ENCODE measurements around the gene TSN.
"Not testable (repeated sequence)": the region's sequence is repeated elsewhere in the genome, so short reads cannot be mapped to it uniquely, and the experiment has no call there.

The TSN gene

DNA sequence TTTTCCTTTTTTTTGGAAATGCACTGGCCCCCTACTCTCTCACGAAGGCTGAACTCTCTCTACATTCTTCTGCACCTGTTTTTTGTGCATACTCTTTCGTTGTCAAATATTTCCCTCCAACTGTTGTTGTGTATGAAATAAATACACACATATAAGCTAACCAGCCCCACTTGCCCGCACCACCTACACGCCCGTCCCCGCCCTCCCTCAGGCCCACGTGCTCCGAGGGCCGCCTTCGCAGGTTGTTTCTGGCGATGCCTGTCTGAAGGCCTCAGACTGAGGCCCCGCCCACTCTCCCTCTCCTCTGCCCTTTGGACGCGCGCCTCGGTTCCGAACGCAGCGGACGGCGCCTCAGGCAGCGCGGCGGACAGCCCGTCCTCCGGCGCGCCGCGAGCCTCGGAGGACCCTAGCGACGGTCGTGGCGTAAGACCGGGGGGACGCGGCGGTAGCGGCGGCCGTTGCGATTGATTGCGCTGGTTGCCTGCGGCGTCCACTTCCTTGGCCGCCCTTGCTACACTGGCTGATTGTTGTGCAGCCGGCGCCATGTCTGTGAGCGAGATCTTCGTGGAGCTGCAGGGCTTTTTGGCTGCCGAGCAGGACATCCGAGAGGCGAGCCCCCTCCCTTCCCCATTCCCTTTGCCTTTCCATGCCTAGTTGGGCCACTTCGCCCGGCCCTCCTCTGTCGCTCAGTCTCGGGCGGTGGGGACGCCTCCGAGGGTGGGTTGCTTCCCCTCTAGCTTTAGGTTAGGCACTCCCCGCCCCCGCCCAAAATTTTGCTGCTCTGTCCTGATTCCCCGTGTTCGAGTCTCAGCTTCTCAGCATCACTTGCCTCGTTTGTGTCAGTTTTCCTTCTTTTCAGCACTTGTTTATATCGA, at the start of gene TSN:
Gene TSN, plus strand, starts transcription at position 415 of the 875 bp plus-strand sequence. Its CDS starts 129 bp downstream, at position 544.
- DNase-seq (ENCODE audit: low spot score): peak; percentile 95

DNA sequence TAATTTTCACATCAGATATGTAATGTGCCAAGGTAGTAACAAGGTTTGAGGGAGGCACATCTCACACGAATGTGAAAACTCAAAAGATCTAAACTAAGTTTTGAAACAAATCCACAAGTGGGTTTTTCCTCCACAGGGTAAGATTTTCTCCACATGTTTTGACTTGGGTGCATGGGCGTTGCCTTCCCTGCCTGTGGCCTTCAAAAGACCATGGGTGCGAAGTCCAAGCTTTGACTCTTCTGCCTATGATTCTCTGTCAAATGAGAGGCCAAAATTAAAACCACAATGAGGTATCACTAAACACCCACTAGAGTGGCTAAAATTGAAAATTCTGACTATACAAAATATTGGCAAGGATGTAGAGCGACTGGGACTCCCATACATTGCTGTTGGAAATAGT, 49.5 kb upstream of the TSN start:
- no peak for DNase-seq (ENCODE audit: low spot score)

DNA sequence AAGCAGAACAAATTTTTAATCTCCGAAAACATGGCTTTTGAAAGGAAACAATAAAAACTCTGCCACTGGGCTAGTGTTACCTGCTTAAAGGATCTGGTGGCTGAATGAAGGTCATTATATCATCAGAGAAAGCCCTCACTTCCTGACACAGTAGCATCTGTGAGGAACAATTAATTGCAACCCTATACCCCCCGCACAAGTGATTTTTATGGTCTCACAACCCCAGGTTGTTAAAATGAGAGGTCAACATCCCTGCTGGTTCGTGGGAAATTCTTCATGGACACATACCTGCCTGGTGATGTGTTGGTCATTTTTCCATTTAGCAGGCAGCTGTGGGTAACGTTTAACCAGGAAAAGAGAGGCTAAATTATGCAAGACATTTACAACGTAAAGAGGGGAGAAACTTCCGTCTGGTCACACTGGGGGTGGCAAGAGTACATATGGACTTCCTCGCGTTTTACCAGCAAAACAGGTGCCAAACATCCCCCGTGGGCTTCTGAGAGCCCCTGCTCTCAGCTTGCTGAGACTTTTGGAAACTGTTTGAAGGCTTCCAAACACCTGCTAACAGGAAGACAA, 48.0 kb upstream of the TSN start:
- DNase-seq (ENCODE audit: low spot score): no peak

DNA sequence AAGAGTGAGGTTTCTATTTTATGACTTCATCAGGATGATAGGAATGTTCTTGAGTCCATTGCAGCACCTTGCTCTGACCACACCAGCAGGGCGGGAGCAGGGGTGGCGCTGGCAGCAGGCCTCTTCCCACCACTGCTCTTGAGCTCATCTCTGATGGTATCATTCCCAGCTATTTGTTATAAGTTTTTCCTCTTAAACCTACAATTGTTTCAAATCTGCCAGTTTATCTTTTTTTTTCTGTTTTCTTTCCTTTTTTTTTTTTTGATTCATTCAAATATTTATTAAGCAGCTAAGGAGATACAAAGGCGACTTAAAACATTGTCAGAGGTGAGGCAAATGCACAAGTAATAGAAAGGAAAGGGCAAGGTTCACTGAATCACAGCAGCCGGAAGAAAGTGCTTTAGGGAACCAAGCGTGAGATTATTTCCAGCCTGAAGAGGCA, 47.5 kb upstream of the TSN start:
- no peak for DNase-seq (ENCODE audit: low spot score)

DNA sequence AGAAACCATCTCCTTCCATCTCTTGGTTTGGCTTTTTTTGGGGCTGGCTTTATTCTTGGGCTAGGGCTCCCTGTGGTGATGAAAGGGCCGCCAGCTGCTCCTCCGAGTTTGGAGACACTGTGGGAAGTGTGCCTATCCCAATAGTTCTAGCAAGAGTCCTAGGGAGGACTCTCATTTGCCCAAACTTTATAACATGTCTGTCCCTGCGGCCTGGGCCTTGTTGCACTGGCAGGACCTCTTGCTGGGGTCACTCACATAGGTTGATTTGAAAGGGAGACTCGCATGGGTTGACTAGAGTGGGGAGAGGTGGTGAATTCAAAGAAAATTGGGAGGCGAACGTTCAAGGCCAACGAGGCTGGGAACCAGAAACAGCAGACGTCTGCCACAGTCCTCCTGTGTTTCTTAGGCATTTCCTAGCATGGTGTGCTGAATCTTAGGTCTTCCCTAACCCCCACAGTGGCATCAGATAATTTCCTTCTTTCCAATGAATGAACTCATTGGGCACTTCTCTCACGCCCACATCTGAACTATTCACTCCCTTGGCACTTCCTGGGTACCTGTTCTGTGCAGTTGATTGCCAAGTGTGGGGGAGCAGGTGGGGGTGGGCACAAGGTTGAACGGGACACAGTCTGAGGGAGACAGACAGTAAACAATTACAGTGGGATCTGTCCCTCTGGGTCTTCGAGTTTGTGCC, 45.5 kb upstream of the TSN start:
- DNase-seq (ENCODE audit: low spot score): no peak

DNA sequence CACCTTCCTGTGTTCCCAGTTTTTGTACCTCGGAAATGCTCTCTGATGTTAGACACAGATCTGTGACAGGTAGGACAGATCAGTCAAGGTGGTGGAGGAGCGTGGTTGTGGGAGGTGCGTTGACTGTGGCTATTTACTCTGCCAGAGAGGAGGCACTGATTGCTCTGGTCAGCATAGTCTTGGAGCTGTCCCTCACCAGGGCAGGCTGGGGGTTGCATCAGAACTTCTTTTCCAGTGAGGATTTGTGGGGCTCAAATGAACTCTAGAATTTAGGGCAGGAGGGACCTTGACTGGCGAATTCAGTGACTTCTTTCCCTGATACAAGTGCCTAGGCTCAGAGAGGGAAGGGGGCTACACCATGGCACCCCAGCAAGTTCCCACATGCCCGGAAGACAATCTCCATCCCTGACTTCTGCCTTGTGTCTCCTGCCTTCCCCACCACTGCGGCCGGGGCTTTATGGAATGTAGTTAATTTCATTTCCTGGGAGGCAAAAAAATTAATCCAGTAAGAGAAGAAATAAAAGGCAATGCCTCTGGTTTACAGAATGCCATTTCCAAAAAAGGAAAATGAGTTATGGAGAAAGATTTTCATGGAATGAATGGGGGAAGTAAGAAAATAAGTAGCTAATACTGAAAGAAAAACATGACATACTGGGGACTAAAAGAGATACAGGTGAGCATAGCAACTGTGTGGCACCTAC, 44.8 kb upstream of the TSN start:
- no peak for DNase-seq (ENCODE audit: low spot score)

DNA sequence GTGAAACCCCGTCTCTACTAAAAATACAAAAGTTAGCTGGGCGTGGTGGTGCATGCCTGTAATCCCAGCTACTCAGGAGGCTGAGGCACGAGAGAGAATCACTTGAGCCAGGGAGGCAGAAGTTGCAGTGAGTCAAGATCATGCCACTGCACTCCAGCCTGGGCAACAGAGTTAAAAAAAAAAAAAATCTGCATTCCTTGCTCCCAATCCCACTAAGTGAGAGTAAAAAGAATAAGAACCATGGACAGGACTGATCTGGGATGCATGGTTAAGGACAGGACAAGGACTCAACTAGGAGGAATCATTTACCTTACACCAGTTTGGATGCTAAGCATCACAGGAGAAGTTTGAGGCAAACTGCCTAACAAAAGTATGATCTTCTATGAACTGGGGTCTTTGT, 44.0 kb upstream of the TSN start:
- not testable (repeated sequence) for DNase-seq (ENCODE audit: low spot score)

DNA sequence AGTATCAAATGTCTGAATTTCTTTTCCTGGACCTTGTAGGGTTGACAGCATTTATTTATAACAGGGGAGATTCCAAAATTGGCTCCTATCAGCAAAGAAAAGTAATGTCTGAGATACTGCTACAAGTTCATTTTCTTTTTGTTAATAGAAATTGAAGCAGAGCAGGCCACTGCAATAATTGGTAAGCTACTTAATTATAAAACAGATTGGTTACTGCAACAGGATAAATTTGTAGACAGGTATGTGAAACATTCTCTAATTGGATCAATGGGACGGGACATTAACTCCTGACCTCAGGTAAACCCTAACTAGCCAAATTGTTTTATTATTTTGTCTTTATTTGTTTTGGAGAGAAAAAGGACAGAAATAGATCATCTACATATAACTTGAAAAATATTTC, 39.3 kb upstream of the TSN start:
- DNase-seq (ENCODE audit: low spot score): no peak

DNA sequence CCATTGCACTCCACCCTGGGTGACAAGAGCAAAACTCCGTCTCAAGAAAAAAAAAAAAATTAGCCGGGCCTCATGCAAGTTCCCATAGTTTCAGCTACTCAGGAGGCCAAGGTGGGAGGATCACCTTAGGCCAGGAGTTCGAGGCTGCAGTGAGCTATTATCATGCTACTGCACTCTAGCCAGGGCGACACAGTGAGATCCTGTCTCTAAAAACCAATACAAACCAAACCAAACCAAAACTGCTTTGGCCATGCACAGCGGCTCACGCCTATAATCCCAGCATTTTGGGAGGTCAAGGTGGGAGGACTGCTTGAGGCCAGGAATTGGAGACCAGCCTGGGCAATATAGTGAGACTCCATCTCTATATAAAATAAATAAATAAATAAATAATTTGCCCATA, 37.9 kb upstream of the TSN start:
- no peak for DNase-seq (ENCODE audit: low spot score)

DNA sequence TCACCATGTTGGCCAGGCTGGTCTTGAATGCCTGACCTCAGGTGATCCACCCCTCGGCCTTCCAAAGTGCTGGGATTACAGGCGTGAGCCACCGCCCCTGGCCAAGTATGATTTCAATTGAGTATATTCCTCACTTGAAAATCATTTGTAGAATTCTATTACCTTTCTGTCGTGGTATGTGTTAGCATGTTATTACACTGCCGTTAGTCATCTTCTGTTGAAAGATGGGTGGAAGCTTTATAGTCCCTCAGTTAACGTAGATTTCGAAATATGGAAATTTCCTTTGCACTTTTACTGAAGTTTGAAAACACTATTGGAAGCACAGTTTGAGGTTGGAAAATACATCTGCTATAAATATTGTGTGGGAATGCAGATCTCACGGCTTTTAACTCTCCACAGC, 33.5 kb upstream of the TSN start:
- no peak for DNase-seq (ENCODE audit: low spot score)

DNA sequence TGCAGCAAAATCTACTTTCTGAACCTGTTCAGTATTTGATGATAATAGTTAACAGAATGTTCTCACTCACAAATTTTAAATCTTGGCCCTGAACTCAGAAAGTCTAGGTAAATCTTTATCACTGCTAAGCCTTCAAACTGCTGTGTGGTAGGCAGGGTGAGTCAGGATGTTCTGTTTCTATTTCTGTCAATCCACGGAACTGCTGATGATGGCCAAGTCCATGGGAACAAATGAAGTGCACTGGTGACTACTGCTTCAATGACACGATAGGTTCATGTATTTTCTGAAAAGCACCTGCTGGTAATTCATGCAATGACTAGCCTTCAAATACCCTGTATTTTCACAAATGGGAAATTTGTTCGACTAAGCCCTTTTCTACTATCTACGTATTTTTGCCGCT, 33.0 kb upstream of the TSN start:
- no peak for DNase-seq (ENCODE audit: low spot score)

DNA sequence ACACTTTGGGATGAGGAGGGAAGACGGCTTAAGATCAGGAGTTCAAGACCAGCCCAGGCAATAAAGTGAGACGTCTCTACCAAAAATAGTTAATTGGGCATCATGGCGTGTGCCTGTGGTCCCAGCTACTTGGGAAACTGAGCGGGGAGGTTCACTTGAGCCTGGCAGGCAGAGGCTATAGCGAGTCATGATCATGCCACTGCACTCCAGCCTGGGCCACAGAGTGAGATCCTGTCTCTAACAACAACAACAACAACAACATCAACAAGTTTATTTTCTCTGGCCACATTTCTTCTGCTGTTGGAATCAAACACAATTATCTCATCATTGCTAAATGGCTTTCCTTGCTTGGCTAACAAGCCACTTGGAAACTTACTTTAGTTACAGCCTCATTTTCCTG, 32.1 kb upstream of the TSN start:
- no peak for DNase-seq (ENCODE audit: low spot score)

DNA sequence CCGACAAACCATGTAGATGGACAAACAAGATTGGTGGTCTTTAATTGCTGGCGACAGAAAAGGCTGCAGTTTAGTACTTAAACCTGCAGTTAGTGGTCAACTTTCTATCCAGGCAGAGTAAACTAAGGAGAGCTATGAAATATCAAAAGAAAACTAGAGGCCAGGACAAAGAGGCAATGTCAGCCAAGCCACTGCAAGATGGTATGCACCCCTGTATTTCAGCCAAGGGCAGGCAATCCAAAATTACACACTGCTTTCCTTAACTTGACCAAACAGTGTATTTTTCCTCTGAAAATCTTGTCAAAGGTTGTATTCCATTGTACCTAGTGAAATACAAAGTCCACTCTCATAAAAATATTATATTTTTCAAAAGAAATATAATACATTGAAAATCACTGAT, 28.1 kb upstream of the TSN start:
- no peak for DNase-seq (ENCODE audit: low spot score)

DNA sequence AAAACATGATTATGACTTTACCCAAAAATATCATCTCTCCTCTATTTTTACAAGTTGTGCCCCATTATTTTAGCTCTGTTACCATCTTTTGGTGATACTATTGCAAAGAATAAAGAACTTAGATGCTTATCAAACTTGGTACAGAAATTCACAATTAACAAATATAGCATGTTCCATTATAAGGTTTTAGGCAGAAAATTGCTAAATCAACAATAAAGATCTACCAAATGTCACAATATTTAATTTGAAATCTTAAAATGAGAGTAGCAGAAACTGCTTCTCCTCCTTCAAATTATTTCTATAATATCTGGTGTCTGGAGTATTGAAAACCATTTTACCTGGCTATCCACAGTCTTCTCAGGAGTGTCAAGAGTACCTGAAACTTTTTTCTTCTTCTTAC, 27.5 kb upstream of the TSN start:
- no peak for DNase-seq (ENCODE audit: low spot score)

DNA sequence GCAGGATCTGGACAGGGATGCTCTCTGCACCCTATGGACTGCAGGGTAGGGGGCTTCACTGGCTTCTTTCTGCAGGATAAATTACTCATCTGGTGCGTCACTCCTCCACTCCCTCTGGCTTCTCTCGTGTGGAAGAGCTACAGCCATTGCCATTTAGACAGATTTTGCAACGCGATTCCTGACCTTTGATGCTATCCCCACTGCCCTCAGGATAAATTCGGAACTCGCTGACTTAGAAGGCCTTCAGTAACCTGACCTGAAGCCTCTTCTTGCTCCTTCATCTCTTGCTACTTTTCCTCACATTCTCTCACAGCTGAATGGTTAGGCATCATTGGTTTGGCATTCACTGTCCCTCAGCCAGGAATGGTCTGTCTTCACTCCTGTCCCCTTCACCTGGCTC, 24.1 kb upstream of the TSN start:
- DNase-seq (ENCODE audit: low spot score): no peak

DNA sequence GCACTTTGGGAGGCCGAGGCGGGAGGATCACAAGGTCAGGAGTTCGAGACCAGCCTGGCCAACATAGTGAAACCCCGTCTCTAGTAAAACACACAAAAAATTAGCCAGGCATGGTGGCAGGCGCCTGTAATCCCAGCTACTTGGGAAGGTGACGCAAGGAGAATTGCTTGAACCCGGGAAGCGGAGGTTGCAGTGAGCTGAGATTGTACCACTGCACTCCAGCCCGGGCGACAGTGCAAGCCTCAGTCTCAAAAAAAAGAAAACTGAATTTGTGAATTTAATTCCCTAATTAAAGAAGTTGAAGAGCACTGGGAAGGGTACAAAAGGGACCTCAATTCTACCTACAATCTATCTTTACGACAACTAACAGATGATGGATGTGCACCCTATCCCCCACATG, 20.9 kb upstream of the TSN start:
- DNase-seq (ENCODE audit: low spot score): not testable (repeated sequence)

DNA sequence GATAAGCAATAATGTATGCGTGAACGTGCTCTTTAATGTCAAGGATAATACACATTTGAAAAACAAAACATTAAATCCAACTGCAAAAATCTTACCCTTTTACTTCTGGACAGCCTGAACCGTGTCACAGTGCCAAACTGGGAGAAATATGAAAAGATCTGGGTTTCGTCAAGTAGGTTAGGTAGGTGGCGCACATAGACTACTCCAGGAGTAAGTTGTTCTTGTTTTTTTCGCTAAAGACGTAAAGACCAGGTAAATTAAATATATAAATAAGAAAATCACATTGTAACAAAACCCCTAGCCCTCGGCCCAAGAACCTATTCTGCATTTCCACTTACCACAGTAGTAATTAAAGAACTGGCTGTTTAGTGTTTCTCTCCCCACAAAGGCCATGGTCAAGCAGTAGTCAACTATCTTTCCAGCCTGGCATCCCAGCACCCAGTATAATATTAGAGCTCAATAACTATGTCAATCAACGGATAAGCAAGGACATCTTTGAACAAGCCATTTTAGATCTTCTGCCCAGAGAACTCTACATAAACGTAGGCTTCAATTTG, 19.9 kb upstream of the TSN start:
- no peak for DNase-seq (ENCODE audit: low spot score)

DNA sequence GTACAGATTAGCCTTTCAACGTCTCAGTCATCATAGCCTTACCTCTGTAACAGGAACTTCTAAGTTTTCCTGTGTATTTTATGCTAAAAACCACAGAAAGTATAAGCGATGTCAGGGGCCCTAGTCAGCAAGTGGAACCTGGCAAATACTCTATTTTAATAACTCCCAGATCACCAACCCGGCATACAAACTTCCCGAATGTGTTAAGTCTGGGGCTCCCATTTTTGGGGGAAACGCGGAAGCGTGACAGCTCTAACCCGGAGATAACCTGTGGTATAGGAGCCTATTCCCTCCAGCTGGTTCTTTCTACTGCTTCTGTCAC, 19.4 kb upstream of the TSN start:
- DNase-seq (ENCODE audit: low spot score): no peak

DNA sequence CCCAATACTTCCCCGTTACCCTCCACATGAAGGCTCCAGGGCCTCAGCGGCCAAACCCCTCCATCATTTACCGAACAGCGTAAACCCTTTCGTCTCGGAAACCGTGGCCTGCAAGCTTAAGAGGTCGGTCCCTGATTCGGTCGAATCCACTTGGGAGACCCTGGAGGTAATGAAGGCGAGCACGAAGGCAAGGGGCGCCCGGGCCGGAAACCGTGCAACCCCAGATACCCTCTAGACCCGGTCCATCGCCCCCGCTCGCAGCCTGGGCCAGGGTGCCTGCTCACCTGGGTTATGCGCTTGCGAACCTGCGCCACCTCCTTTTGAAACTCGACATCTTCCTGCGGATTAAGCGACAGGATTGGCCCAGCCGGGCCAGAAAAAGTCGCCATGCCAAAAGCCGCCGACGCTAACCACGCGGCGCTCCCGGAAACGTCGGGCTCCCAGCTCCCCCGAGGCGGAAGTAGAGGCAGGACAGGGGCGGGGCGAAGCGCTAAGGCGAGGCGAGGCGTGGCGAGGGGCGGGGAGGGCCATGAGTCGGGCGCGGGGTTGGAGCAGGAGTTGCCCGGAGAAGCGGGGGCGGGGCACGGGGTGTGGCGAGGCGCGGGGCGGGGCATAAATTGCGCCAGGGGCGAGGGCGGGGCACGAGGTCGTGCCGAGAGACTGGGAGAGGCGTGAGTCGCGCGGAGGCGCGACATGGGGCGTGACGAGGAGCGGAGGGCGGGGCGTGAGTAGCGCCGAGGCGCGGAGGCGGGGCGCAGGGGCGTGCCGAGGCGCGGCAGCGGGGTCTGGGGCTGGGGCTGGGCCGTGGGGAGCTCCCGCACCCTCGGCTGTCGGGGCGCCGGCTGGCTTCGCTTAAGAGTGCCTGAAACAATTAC, 18.8 kb upstream of the TSN start, which contains the start of gene NIFK:
Gene NIFK, minus strand, starts transcription at position 414 of the 875 bp plus-strand sequence. Its CDS starts 25 bp downstream, at position 389.
- DNase-seq (ENCODE audit: low spot score): peak; percentile 97

DNA sequence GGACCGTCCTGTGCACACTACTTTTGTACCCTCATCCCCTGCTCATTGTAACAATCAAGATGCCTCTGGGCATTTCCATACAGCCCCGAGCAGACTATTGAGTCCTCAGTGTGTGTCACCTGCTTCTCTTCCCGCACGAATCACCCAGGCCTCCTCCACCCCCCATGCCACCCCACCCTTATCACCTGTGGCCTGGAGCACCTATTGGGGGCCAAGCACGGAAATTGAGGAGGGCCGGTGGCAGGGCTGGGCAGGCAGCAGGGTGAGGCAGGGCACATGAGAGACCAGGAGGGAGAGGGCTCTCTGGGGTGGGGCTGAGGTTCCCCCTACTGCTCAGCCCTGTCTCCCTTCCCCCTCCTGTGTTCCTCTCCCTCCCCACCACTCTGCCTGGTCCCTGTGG, 14.5 kb upstream of the TSN start:
- DNase-seq (ENCODE audit: low spot score): no peak

DNA sequence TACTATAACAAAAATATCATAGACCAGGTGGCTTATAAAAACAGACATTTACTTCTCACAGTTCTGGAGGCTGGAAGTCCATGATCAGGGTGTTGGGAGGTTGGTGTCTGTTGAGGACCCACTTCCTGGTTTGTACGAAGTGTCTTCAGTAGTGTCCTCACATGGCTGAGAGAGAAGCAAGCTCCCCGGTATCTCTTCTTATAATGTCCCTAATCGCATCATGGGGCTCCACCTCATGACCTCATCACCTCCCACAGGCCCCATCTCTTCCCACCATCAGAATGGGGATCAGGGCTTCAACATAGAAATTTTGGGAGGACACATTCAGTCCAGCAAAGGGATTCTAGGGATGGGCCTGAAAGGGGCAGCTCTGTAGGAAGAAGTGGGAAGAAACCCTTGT, 14.0 kb upstream of the TSN start:
- no peak for DNase-seq (ENCODE audit: low spot score)
